ENCODE data around the gene APOA4.
"Not testable (repeated sequence)": the region's sequence is repeated elsewhere in the genome, so short reads cannot be mapped to it uniquely, and the experiment has no call there.

Gene APOA4

DNA sequence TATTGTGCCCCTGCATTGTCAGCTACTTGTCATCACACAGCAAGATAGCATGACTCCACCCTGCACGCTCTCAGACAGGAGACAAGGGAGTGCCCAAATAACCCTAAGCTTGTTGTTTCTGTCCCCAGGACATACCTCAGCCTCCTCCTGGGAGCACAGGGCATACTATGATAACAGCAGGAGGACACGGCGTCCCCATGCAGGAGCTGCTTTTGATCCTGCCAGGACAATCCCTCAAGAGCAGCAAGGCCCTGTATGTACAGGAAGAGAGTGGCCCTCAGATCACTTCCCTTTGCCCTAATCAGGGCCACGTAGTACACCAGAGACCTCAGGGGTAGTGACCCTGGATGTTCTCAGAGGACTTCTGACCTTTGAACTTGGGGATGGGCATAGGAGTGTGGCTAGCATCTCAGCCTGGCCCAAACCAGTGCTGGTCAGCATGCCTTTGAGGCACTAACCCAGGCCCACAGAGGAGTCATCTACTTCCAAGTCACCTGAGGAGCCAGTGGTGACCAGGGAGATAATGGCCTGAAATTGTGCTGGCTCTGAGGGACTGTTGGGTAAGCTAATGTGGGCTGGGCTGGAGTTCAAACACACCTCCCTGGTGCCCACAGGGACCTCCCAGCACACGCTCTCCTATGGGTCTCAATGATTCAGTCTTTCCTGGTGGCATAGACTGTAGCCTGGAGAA lies 9.2 kb downstream of the APOA4 start:
- no peak for DNase-seq (ENCODE audit: low spot score in 2 of 2)
- Histone ChIP-seq H3K4me3 (no peak overlapping the region), H3K27me3 (ENCODE audit: low read depth) (no peaks in the 10 kb centered on the region), H3K4me1 (no peaks in the 10 kb centered on the region), H3K9me3 (no peaks in the 10 kb centered on the region), H3K36me3 (replicated peaks) (no peaks in the 10 kb centered on the region)
- in situ Hi-C loops (cut with MboI; ENCODE audit: low sequenced_read_pairs): no loop called here

GRCh38 chr11:116813170-116813569 lies 9.9 kb downstream of the APOA4 start:
- no peaks in the 10 kb centered on the region for H3K4me1 ChIP-seq
- DNase-seq (ENCODE audit: low spot score in 2 of 2): no peak
- no peaks in the 10 kb centered on the region for H3K27me3 ChIP-seq (ENCODE audit: low read depth)
- in situ Hi-C loops (cut with MboI; ENCODE audit: low sequenced_read_pairs): no loop called here
- H3K4me3 ChIP-seq: no peak overlapping the region
- no peaks in the 10 kb centered on the region for H3K36me3 ChIP-seq (replicated peaks)
- no peaks in the 10 kb centered on the region for H3K9me3 ChIP-seq

GRCh38 chr11:116812109-116812508 lies 11.0 kb downstream of the APOA4 start:
- Histone ChIP-seq H3K27me3 (ENCODE audit: low read depth) (no peaks in the 10 kb centered on the region), H3K36me3 (replicated peaks) (no peaks in the 10 kb centered on the region), H3K4me1 (no peaks in the 10 kb centered on the region), H3K4me3 (no peak overlapping the region), H3K9me3 (no peaks in the 10 kb centered on the region)
- no peak for DNase-seq (ENCODE audit: low spot score in 2 of 2)
- in situ Hi-C loops (cut with MboI; ENCODE audit: low sequenced_read_pairs): no loop called here

DNA sequence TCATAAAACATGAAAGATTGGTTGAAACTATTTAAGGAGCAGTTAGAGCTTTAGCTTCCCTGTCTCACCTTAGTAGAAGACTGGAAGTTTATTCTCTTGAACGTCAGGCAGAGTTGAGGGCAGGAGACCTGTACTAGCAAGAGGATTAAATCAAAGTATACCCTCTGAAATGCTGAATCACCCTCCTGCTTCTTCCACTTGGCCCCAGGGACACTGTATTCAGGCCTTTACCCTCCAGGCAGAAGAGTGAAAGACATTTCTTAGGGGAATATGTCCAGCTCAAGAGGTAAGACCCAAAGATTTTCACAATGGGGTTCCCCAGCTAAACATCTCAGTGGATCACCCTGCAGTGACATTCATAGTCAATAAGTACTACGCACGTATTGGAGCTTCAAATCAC lies 11.9 kb downstream of the APOA4 start:
- H3K9me3 ChIP-seq: no peaks in the 10 kb centered on the region
- H3K36me3 ChIP-seq (replicated peaks): no peaks in the 10 kb centered on the region
- no peaks in the 10 kb centered on the region for H3K4me1 ChIP-seq
- in situ Hi-C loops (cut with MboI; ENCODE audit: low sequenced_read_pairs): no loop called here
- no peak overlapping the region for H3K4me3 ChIP-seq
- no peaks in the 10 kb centered on the region for H3K27me3 ChIP-seq (ENCODE audit: low read depth)
- no peak for DNase-seq (ENCODE audit: low spot score in 2 of 2)

DNA sequence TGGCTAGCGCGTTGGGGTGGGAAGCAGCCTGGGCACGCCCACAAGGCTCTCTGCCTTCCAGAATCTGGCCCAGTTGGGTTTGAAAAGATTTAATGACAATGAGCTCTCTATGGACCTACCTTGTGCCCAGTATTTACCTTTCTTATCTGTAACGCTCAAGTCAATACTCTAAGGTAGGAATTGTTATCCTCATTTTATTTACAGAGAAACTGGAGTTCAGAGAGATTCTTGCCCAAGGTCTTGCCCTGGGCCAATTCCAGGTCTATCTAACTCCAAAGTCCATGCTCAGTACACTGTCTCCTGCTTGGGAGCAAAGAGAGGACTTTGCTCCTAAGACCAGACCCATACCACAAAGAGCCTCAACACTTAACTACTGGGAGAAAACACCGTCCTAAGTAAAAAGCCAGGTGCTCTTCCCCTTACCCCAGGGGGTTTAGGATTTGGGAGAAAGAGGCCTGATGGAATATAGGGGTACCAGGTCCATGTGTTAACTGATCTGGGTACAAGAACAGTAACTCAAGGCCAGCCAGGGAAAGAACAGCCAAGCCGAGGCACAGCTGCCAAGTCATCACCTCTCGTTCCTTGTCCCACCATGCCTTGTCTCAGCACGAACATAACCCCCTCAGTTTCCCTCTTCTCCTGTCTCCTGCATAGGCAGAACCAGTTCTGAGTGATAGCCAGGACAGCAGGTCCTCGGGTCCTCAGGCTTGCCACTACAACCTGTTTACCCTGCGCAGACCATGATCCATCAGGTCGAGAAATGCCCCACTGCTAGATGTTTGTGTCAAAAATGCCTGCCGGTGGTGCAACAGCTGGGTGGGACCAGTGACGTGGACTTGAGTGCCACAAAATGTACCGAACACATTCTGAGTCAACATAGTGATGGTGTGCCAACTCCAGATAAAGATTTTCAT lies 14.6 kb downstream of the APOA4 start:
- no peak overlapping the region for H3K4me3 ChIP-seq
- DNase-seq (ENCODE audit: low spot score in 2 of 2): no peak
- no peaks in the 10 kb centered on the region for H3K9me3 ChIP-seq
- H3K4me1 ChIP-seq: no peaks in the 10 kb centered on the region
- in situ Hi-C loops (cut with MboI; ENCODE audit: low sequenced_read_pairs): no loop called here
- H3K27me3 ChIP-seq (ENCODE audit: low read depth): no peaks in the 10 kb centered on the region
- H3K36me3 ChIP-seq (replicated peaks): no peaks in the 10 kb centered on the region

GRCh38 chr11:116807601-116808261 lies 15.4 kb downstream of the APOA4 start:
- H3K27me3 ChIP-seq (ENCODE audit: low read depth): peaks cover 2% of the 10 kb centered on the region; the same call in 1 of the 2 replicates
- no peaks in the 10 kb centered on the region for H3K36me3 ChIP-seq (replicated peaks)
- no peaks in the 10 kb centered on the region for H3K4me1 ChIP-seq
- DNase-seq (ENCODE audit: low spot score in 2 of 2): no peak
- in situ Hi-C loops (cut with MboI; ENCODE audit: low sequenced_read_pairs): no loop called here
- H3K9me3 ChIP-seq: no peaks in the 10 kb centered on the region
- H3K4me3 ChIP-seq: no peak overlapping the region

DNA sequence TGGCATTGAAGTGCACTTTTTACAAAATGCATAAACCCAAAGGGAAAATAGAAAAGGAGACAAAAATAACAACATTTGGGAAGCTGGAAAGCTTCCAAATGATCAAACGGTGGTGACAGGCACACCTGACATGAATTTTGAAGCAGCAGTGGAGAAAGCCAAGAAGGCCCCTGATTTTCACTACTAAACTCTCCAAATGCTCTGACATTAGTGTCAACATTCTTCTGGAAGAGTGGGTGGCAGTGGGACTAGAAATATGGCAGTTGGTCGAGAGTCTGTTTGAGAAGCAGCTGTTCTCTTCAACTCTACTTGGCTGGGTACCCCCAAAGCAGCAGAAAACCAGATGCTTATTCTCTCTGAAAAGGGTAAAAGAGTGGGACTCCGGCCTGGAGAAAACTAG lies 19.1 kb downstream of the APOA4 start:
- in situ Hi-C loops (cut with MboI; ENCODE audit: low sequenced_read_pairs): no loop called here
- H3K9me3 ChIP-seq: no peaks in the 10 kb centered on the region
- H3K36me3 ChIP-seq (replicated peaks): no peaks in the 10 kb centered on the region
- H3K4me1 ChIP-seq: no peaks in the 10 kb centered on the region
- no peak for DNase-seq (ENCODE audit: low spot score in 2 of 2)
- no peak overlapping the region for H3K4me3 ChIP-seq
- peaks cover 2% of the 10 kb centered on the region; the same call in 1 of the 2 replicates for H3K27me3 ChIP-seq (ENCODE audit: low read depth)

DNA sequence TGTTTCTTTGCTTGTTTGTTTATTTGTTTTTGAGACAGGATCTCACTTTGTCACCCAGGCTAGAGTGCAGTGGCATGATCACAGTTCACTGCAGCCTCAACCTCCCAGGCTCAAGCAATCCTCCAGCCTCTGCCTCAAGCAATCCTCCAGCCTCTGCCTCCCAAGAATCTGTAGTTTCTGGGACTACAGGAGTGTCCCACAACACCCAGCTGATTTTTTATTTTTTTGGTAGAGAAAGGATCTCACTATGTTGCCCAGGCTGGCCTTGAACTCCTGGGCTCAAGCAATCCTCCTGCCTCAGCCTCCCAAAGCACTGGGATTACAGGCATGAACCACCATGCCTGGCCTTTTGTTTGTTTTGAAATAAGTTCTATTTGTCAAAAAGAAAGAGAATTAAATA lies 21.4 kb downstream of the APOA4 start:
- in situ Hi-C loops (cut with MboI; ENCODE audit: low sequenced_read_pairs); DNase-seq (ENCODE audit: low spot score in 2 of 2); H3K36me3 ChIP-seq (replicated peaks); H3K4me3 ChIP-seq; H3K27me3 ChIP-seq (ENCODE audit: low read depth); H3K4me1 ChIP-seq; H3K9me3 ChIP-seq: not testable (repeated sequence)

DNA sequence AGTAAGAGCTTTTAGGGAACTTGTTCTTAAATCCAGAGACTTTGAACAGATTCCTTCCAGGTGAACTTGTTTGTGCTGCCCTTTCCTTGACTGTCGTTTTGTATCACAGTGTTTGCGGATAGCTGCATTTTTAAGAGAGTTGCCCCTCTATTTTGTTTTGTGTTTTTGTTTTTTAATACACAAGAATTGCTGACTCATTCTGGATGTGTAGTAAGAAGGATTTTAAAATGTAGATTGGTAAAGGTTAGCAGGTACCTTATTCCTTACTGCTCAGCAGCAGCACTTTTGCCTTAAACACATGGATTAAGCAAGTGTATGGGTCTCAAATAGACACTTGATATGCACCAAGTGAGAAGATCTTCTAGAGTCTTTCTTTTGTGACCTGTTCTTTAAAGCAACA lies 22.5 kb downstream of the APOA4 start:
- no peaks in the 10 kb centered on the region for H3K9me3 ChIP-seq
- in situ Hi-C loops (cut with MboI; ENCODE audit: low sequenced_read_pairs): no loop called here
- no peaks in the 10 kb centered on the region for H3K36me3 ChIP-seq (replicated peaks)

DNA sequence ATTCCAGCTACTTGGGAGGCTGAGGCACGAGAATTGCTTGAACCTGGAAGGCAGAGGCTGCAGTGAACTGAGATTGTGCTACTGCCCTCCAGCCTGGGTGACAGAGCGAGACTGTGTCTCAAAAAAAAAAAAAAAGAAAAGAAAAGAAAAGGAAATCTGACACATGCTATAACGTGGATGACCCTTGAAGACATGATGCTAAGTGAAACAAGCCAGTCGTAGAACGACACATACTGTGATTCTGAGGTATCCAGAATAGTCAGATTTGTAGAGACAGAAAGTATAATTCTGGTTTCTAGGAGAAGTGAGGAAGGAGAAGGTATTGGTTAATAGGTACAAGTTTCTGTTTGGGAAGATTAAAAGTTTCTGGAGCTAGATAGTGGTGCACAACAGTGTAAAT lies 24.7 kb downstream of the APOA4 start:
- in situ Hi-C loops (cut with MboI; ENCODE audit: low sequenced_read_pairs): no loop called here
- no peaks in the 10 kb centered on the region for H3K36me3 ChIP-seq (replicated peaks)

More for the DNA sequence above, 22.5 kb downstream of the APOA4 start:
- H3K4me3 ChIP-seq: no peak overlapping the region
- no peak for DNase-seq (ENCODE audit: low spot score in 2 of 2)
- no peaks in the 10 kb centered on the region for H3K4me1 ChIP-seq
- peaks cover 2% of the 10 kb centered on the region; the same call in 1 of the 2 replicates for H3K27me3 ChIP-seq (ENCODE audit: low read depth)

GRCh38 chr11:116797816-116798215 lies 25.3 kb downstream of the APOA4 start:
- Histone ChIP-seq H3K27me3 (ENCODE audit: low read depth) (peaks cover under 1% of the 10 kb centered on the region; the same call in 1 of the 2 replicates), H3K36me3 (replicated peaks) (no peaks in the 10 kb centered on the region), H3K9me3 (no peaks in the 10 kb centered on the region), H3K4me3 (no peak overlapping the region), H3K4me1 (peaks cover 4% of the 10 kb centered on the region; the same call in 1 of the 2 replicates)
- DNase-seq (ENCODE audit: low spot score in 2 of 2): no peak
- in situ Hi-C loops (cut with MboI; ENCODE audit: low sequenced_read_pairs): no loop called here

More for the DNA sequence above, 24.7 kb downstream of the APOA4 start:
- Histone ChIP-seq H3K9me3 (no peaks in the 10 kb centered on the region), H3K4me1 (peaks cover 4% of the 10 kb centered on the region; the same call in 1 of the 2 replicates), H3K27me3 (ENCODE audit: low read depth) (peaks cover 2% of the 10 kb centered on the region; the same call in 1 of the 2 replicates), H3K4me3 (no peak overlapping the region)
- no peak for DNase-seq (ENCODE audit: low spot score in 2 of 2)

- DNase-seq (ENCODE audit: low spot score in 2 of 2): no peak
- in situ Hi-C loops (cut with MboI; ENCODE audit: low sequenced_read_pairs): no loop called here
These were observed 26.6 kb downstream of the APOA4 start for GRCh38 chr11:116796548-116796947.

GRCh38 chr11:116794851-116795250 lies 28.3 kb downstream of the APOA4 start:
- in situ Hi-C loops (cut with MboI; ENCODE audit: low sequenced_read_pairs): loop anchor here (5.0 kb wide), 1 partner anchor 307 kb away; no protein-coding TSS in a partner anchor
- Histone ChIP-seq H3K27me3 (ENCODE audit: low read depth) (no peaks in the 10 kb centered on the region), H3K4me1 (peaks cover 4% of the 10 kb centered on the region; the same call in 1 of the 2 replicates), H3K36me3 (replicated peaks) (no peaks in the 10 kb centered on the region), H3K4me3 (no peak overlapping the region), H3K9me3 (no peaks in the 10 kb centered on the region)
- DNase-seq (ENCODE audit: low spot score in 2 of 2): no peak

More at GRCh38 chr11:116796548-116796947, 26.6 kb downstream of the APOA4 start:
- no peak overlapping the region for H3K4me3 ChIP-seq
- peaks cover 4% of the 10 kb centered on the region; the same call in 1 of the 2 replicates for H3K4me1 ChIP-seq
- no peaks in the 10 kb centered on the region for H3K36me3 ChIP-seq (replicated peaks)
- H3K27me3 ChIP-seq (ENCODE audit: low read depth): no peaks in the 10 kb centered on the region
- H3K9me3 ChIP-seq: no peaks in the 10 kb centered on the region
